ENCODE results near the gene LPIN1. TPM values are rescaled to one million over a fixed set of nuclear protein-coding genes. Genes with fewer than 3 reads are reported as not detected.

Gene LPIN1
- total and polyA plus RNA-seq, 2 donors (not counting 1 experiment from before 2014, with no cell fraction given): 36.3 to 99.1 TPM

DNA sequence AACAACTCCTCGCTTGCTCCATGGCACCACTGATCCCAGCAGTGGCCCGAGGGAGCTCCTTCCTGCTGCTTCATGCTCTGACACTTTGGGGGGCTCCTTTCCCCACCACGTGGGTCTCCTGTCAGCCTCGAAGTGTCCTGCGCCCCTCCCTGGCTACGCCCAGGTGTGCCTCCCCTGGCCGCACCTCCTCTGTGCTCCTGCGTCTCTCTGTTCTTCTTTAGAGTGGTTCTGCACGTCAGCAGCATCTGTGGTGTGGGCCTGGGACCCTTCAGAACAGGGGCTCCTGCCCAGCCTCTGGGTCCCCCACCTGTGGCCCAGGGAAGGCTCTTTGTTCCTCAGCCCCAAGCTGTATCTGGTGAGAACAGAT, 49.7 kb upstream of the LPIN1 start:
- CTCF ChIA-PET: interaction anchor here (0.9 to 11.4 kb wide), 4 partner anchors 42 to 84 kb away, joined by 3 to 209 read pairs (median 4); no protein-coding TSS in a partner anchor
- Mint-ChIP-seq H3K9me3 (ENCODE audit: insufficient read depth) (no peaks in the 10 kb centered on the region), H3K27ac (no peak overlapping the region), H3K4me3 (no peak overlapping the region), H3K4me1 (no peaks in the 10 kb centered on the region), H3K27me3 (no peaks in the 10 kb centered on the region)
- peaks cover 0 to 21% (median 2%) of the 10 kb centered on the region in 4 experiments for H3K27me3 ChIP-seq (replicated peaks in 1 of 4; ENCODE audit: control extremely low read depth in 1 of 4, control insufficient read depth in 3 of 4, insufficient read depth in 4 of 4, low read length in 3 of 4)
- ATAC-seq (ENCODE audit: low read depth) (no peak), DNase-seq (no peak)
- WGBS (ENCODE audit: insufficient coverage): 24% methylated on average over 9 of the region's 9 CpGs
- no peak overlapping the region for H3K4me3 ChIP-seq (ENCODE audit: control extremely low read depth in 1 of 5, extremely low read depth in 1 of 5, insufficient read depth in 1 of 5, low read depth in 2 of 5, low read length in 4 of 5)
- H3K36me3 ChIP-seq (replicated peaks in 1 of 2; ENCODE audit: control extremely low read depth in 1 of 2, control insufficient read depth in 1 of 2, extremely low read depth in 1 of 2, insufficient read depth in 2 of 2, low read length in 1 of 2): no peaks in the 10 kb centered on the region
- no peaks in the 10 kb centered on the region for H3K9me3 ChIP-seq (ENCODE audit: control extremely low read depth in 1 of 3, control insufficient read depth in 2 of 3, insufficient read depth in 1 of 3, low read length in 2 of 3)
- no peak overlapping the region for H3K4me2 ChIP-seq (replicated peaks; ENCODE audit: low read depth, low read length, poor library complexity, severe bottlenecking)
- TF ChIP-seq, protein P1, sequence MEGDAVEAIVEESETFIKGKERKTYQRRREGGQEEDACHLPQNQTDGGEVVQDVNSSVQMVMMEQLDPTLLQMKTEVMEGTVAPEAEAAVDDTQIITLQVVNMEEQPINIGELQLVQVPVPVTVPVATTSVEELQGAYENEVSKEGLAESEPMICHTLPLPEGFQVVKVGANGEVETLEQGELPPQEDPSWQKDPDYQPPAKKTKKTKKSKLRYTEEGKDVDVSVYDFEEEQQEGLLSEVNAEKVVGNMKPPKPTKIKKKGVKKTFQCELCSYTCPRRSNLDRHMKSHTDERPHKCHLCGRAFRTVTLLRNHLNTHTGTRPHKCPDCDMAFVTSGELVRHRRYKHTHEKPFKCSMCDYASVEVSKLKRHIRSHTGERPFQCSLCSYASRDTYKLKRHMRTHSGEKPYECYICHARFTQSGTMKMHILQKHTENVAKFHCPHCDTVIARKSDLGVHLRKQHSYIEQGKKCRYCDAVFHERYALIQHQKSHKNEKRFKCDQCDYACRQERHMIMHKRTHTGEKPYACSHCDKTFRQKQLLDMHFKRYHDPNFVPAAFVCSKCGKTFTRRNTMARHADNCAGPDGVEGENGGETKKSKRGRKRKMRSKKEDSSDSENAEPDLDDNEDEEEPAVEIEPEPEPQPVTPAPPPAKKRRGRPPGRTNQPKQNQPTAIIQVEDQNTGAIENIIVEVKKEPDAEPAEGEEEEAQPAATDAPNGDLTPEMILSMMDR (IDR thresholded peaks at IDR 0.05): no peak
- TF ChIP-seq EZH2 (IDR thresholded peaks at IDR 0.05; ENCODE audit: borderline replicate concordance, insufficient read depth, low read depth, low read length, poor library complexity, severe bottlenecking): no peak
- intact Hi-C loops (cut with micrococcal nuclease): loop anchor here (10.0 kb wide), 1 partner anchor 1308 kb away; no protein-coding TSS in a partner anchor
- no peak overlapping the region for H2AFZ ChIP-seq (ENCODE audit: insufficient read depth, low read depth, low read length, poor library complexity, severe bottlenecking)
- peaks cover 8 to 11% of the 10 kb centered on the region in 2 donors for H3K4me1 ChIP-seq (ENCODE audit: control insufficient read depth in 2 of 2, insufficient read depth in 2 of 2, low read length in 2 of 2)
- no peaks in the 10 kb centered on the region for H3K79me2 ChIP-seq (ENCODE audit: control insufficient read depth, insufficient read depth, low read length)
- no peaks in the 10 kb centered on the region for H4K20me1 ChIP-seq (ENCODE audit: control insufficient read depth, insufficient read depth, low read length, poor library complexity, severe bottlenecking)
- POLR2A ChIA-PET: no interaction called here
- H3K9ac ChIP-seq (ENCODE audit: low read length): no peak overlapping the region
- no peak overlapping the region for H3K27ac ChIP-seq (ENCODE audit: low read length in 2 of 2)

GRCh38 chr2:11697103-11697871, 49.1 kb upstream of the LPIN1 start:
- H3K27me3 Mint-ChIP-seq: no peaks in the 10 kb centered on the region
- H2AFZ ChIP-seq (ENCODE audit: insufficient read depth, low read depth, low read length, poor library complexity, severe bottlenecking): no peak overlapping the region
- no peaks in the 10 kb centered on the region for H3K36me3 ChIP-seq (replicated peaks in 1 of 2; ENCODE audit: control extremely low read depth in 1 of 2, control insufficient read depth in 1 of 2, extremely low read depth in 1 of 2, insufficient read depth in 2 of 2, low read length in 1 of 2)
- no peaks in the 10 kb centered on the region for H4K20me1 ChIP-seq (ENCODE audit: control insufficient read depth, insufficient read depth, low read length, poor library complexity, severe bottlenecking)
- H3K4me1 Mint-ChIP-seq: no peaks in the 10 kb centered on the region
- no peak for DNase-seq
- TF ChIP-seq EZH2 (IDR thresholded peaks at IDR 0.05; ENCODE audit: borderline replicate concordance, insufficient read depth, low read depth, low read length, poor library complexity, severe bottlenecking): no peak
- TF ChIP-seq, protein P1 (IDR thresholded peaks at IDR 0.05): no peak
- H3K27ac Mint-ChIP-seq: no peak overlapping the region
- no peak overlapping the region for H3K4me2 ChIP-seq (replicated peaks; ENCODE audit: low read depth, low read length, poor library complexity, severe bottlenecking)
- no peak overlapping the region for H3K9ac ChIP-seq (ENCODE audit: low read length)
- POLR2A ChIA-PET: no interaction called here
- peaks cover 14 to 17% of the 10 kb centered on the region in 2 donors for H3K4me1 ChIP-seq (ENCODE audit: control insufficient read depth in 2 of 2, insufficient read depth in 2 of 2, low read length in 2 of 2)
- ATAC-seq (ENCODE audit: low read depth): no peak
- no peaks in the 10 kb centered on the region for H3K79me2 ChIP-seq (ENCODE audit: control insufficient read depth, insufficient read depth, low read length)
- no peak overlapping the region for H3K4me3 ChIP-seq (ENCODE audit: control extremely low read depth in 1 of 5, extremely low read depth in 1 of 5, insufficient read depth in 1 of 5, low read depth in 2 of 5, low read length in 4 of 5)
- H3K27me3 ChIP-seq (replicated peaks in 1 of 4; ENCODE audit: control extremely low read depth in 1 of 4, control insufficient read depth in 3 of 4, insufficient read depth in 4 of 4, low read length in 3 of 4): peaks cover 0 to 21% (median 2%) of the 10 kb centered on the region in 4 experiments
- no peak overlapping the region for H3K27ac ChIP-seq (ENCODE audit: low read length in 2 of 2)
- H3K9me3 Mint-ChIP-seq (ENCODE audit: insufficient read depth): no peaks in the 10 kb centered on the region
- WGBS (ENCODE audit: insufficient coverage): 16% methylated on average over 15 of the region's 16 CpGs
- CTCF ChIA-PET: interaction anchor here (0.9 to 11.4 kb wide), 5 partner anchors 28 to 84 kb away, joined by 3 to 209 read pairs (median 3); no protein-coding TSS in a partner anchor
- H3K9me3 ChIP-seq (ENCODE audit: control extremely low read depth in 1 of 3, control insufficient read depth in 2 of 3, insufficient read depth in 1 of 3, low read length in 2 of 3): no peaks in the 10 kb centered on the region
- intact Hi-C loops (cut with micrococcal nuclease): loop anchor here (10.0 kb wide), 1 partner anchor 1308 kb away; no protein-coding TSS in a partner anchor
- no peak overlapping the region for H3K4me3 Mint-ChIP-seq

All from B cell (primary cell).